ENCODE results near the gene LIPC.

The LIPC gene

GRCh38 chr15:58472221-58472620, 40.4 kb downstream of the LIPC start:
- DNase-seq (ENCODE audit: low read depth in 2 of 3, low spot score in 2 of 3) = no peak

GRCh38 chr15:58472821-58473581, 41.2 kb downstream of the LIPC start:
- DNase-seq (ENCODE audit: low read depth in 2 of 3, low spot score in 2 of 3) = no peak

GRCh38 chr15:58473724-58474123, 41.9 kb downstream of the LIPC start:
- no peak for DNase-seq (ENCODE audit: low read depth in 2 of 3, low spot score in 2 of 3)

GRCh38 chr15:58474741-58475323, 43.0 kb downstream of the LIPC start:
- no peak for DNase-seq (ENCODE audit: low read depth in 2 of 3, low spot score in 2 of 3)

GRCh38 chr15:58475573-58476524, 44.1 kb downstream of the LIPC start:
- DNase-seq (ENCODE audit: low read depth in 2 of 3, low spot score in 2 of 3) = no peak

- no peak for DNase-seq (ENCODE audit: low read depth in 2 of 3, low spot score in 2 of 3)
Observed at GRCh38 chr15:58476525-58477162, 44.9 kb downstream of the LIPC start.

- no peak for DNase-seq (ENCODE audit: low read depth in 2 of 3, low spot score in 2 of 3)
Observed at GRCh38 chr15:58477170-58477569, 45.4 kb downstream of the LIPC start.

GRCh38 chr15:58478035-58478434, 46.2 kb downstream of the LIPC start:
- no peak for DNase-seq (ENCODE audit: low read depth in 2 of 3, low spot score in 2 of 3)

- DNase-seq (ENCODE audit: low read depth in 2 of 3, low spot score in 2 of 3) = no peak
Observed at GRCh38 chr15:58478579-58478978, 46.8 kb downstream of the LIPC start.

GRCh38 chr15:58479941-58480340, 48.1 kb downstream of the LIPC start:
- no peak for DNase-seq (ENCODE audit: low read depth in 2 of 3, low spot score in 2 of 3)

- DNase-seq (ENCODE audit: low read depth in 2 of 3, low spot score in 2 of 3) = no peak
Observed at GRCh38 chr15:58483376-58483775, 51.6 kb downstream of the LIPC start.

GRCh38 chr15:58484791-58485600, 53.2 kb downstream of the LIPC start:
- DNase-seq (ENCODE audit: low read depth in 2 of 3, low spot score in 2 of 3) = no peak

- DNase-seq (ENCODE audit: low read depth in 2 of 3, low spot score in 2 of 3) = no peak
Observed at GRCh38 chr15:58486062-58486461, 54.3 kb downstream of the LIPC start.

- no peak for DNase-seq (ENCODE audit: low read depth in 2 of 3, low spot score in 2 of 3)
Observed at GRCh38 chr15:58486564-58486963, 54.8 kb downstream of the LIPC start.

GRCh38 chr15:58487041-58487723, 55.4 kb downstream of the LIPC start:
- no peak for DNase-seq (ENCODE audit: low read depth in 2 of 3, low spot score in 2 of 3)

- no peak for DNase-seq (ENCODE audit: low read depth in 2 of 3, low spot score in 2 of 3)
Observed at GRCh38 chr15:58487724-58488120, 55.9 kb downstream of the LIPC start.

GRCh38 chr15:58489289-58490085, 57.7 kb downstream of the LIPC start:
- DNase-seq (ENCODE audit: low read depth in 2 of 3, low spot score in 2 of 3) = no peak

GRCh38 chr15:58490086-58490887, 58.5 kb downstream of the LIPC start:
- no peak for DNase-seq (ENCODE audit: low read depth in 2 of 3, low spot score in 2 of 3)
